Bronchial epithelial cell (primary cell): ENCODE results near the gene MYRIP. TPM values are rescaled to one million over a fixed set of nuclear protein-coding genes. Genes with fewer than 3 reads are reported as not detected.

Experiments used
- DNase-seq: peaks from one replicate; pipeline ENCODE4 v3.0.0-alpha.2; 2010; ENCODE audit warnings: low read depth
- FAIRE-seq: peaks from 2 replicates; lab custom pipeline; 2011; peaks lifted over from hg19 to GRCh38; lab: Jason Lieb, UNC
- H3K27me3 ChIP-seq: 2 replicates; pipeline ENCODE4 v1.5.1; 2011; ENCODE audit warnings: low read length; ENCODE audit not compliant: control insufficient read depth, insufficient read depth
- H3K36me3 ChIP-seq: 2 replicates; pipeline ENCODE4 v1.5.1; 2011; ENCODE audit warnings: low read length; ENCODE audit not compliant: control insufficient read depth, insufficient read depth
- H3K4me3 ChIP-seq: 2 replicates; pipeline ENCODE4 v1.5.1; 2011; ENCODE audit warnings: mild to moderate bottlenecking, low read depth, low read length, control low read depth
- CTCF ChIP-seq: IDR thresholded peaks from 2 replicates; pipeline ENCODE4 v1.5.1; 2011; ENCODE audit warnings: mild to moderate bottlenecking, moderate library complexity, low read length, control low read depth, inconsistent platforms; ENCODE audit not compliant: insufficient read depth, severe bottlenecking
- total RNA-seq: library from RNA; depleted of rRNA; stranded (reverse); fragments of >200 nt; gene quantifications from 2 replicates; pipeline ENCODE4 v1.2.1, GENCODE V29; 2014

MYRIP gene
- total RNA-seq, 1 donor from 2014 or later, result not detected

GRCh38 chr3:40309418-40309924 is 500.1 kb downstream of the MYRIP start, which contains the start of gene EIF1B:
Gene EIF1B, plus strand, starts transcription at chr3:40309707. Its CDS starts 235 bp downstream, at chr3:40309942.
- no peak for FAIRE-seq
- peak; percentile 91 for DNase-seq
- TF ChIP-seq CTCF, result peak; percentile 97
- Histone ChIP-seq H3K4me3 (peak within 1 kb of the TSS; percentile 85), H3K27me3 (no peaks in the 10 kb centered on the region), H3K36me3 (peaks cover 2% of the 10 kb centered on the region)
